ENCODE measurements around the gene MS4A2.

DNA sequence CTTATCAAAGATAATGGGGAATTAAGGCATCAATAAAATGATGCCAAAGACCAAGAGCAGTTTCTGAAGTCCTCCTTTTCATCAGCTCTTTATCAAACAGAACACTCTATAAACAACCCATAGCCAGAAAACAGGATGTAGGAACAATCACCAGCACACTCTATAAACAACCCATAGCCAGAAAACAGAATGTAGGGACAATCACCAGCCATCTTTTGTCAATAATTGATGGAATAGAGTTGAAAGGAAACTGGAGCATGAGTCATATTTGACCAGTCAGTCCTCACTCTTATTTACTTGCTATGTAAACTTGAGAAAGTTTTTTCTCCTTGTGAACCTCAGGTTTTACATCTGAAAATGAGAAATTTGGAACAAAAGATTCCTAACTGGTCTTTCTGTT is 10.0 kb downstream of the MS4A2 start:
- no peak for TF ChIP-seq FOXP2 (optimal IDR thresholded peaks at IDR 0.05; ENCODE audit: borderline replicate concordance, extremely low read depth, extremely low read length, insufficient read depth)
- no peak for TF ChIP-seq TAF1 (IDR thresholded peaks at IDR 0.05; ENCODE audit: borderline replicate concordance, insufficient read depth, low read length)

All from PFSK-1 (cell line).